GM20000 (cell line): ENCODE measurements around the gene IL3.
"Not testable (repeated sequence)": the region's sequence is repeated elsewhere in the genome, so short reads cannot be mapped to it uniquely, and the experiment has no call there.

Source experiments
- DNase-seq: peaks from one replicate; pipeline ENCODE4 v3.0.0; 2012; ENCODE audit warnings: low spot score
- CTCF ChIP-seq: IDR thresholded peaks from 2 replicates; pipeline ENCODE4 v1.5.1; 2012; ENCODE audit warnings: mild to moderate bottlenecking, control low read depth; ENCODE audit errors: extremely low read depth, missing control alignments

Gene IL3

GRCh38 chr5:132102944-132103331 is 42.5 kb downstream of the IL3 start:
- no peak for DNase-seq
- no peak for TF ChIP-seq CTCF

DNA sequence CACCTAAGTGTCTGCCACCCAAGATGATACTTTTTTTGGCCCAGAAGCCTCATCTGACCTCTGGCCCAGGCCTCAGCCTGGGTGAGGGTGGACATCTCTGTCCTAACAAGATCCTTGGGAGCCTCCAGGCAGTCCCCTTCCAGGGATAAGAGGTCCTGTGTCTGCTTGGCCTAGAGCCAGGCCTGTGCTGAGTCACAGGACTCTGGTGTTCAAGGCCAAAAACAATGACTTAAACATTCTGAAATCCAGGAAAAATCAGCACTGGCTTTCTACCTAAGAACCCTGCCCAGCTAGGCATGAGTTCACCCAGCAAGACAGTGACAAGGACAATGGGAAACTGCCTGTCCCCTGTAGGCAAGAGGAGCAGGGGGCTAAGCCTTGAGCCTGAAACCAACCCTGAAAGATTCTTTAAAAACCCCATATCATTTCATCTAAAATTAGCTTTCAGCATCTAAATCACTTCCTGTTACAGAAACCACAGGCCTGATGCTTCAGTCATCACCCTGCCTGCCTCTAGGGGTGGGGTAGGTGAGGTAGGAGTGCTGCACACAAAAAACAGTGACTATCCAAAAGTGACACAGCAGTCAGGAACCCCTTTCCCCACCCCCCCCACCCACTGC is 43.0 kb downstream of the IL3 start:
- peak; percentile 80 for DNase-seq
- TF ChIP-seq CTCF: no peak

- TF ChIP-seq CTCF: no peak
- no peak for DNase-seq
These were observed 43.5 kb downstream of the IL3 start for GRCh38 chr5:132103969-132104391.

DNA sequence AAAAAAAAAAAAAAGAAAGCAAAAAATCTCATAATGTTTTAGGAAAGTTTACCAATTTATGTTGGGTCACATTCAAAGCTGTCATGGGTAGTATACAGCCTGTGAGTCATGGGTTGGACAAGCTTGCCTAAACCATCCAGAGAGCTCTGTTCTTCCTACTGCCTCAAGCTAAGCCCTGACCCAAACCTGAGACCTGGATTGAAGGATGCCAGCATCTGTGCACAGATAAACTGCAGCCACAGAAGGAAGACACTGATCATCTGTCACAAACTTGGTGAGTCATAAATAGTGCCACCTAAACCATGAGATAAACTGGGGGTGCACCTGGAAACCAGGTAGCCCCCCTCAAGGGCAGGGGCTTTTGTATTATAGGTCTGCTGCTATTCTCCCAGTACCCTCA is 44.1 kb downstream of the IL3 start:
- DNase-seq: no peak
- TF ChIP-seq CTCF: no peak

DNA sequence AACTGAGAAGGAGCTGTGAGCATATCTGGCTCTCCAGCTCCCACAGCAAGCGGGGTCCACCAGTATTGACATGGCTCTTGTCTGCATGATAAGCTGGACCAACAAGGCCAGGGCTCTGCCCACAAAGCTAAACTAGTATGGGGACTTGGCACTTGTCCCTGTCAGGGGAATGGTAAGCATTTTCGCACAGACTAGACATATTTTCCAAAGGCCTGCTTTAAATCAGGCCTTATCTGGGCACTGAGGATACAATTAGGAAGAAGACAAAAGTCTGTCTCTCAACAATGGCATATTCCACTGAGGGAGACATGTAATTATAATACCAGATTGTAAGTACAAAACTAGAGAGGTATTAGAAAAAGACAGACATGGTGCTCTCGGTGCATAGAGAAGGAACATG is 45.2 kb downstream of the IL3 start:
- TF ChIP-seq CTCF: no peak
- no peak for DNase-seq

DNA sequence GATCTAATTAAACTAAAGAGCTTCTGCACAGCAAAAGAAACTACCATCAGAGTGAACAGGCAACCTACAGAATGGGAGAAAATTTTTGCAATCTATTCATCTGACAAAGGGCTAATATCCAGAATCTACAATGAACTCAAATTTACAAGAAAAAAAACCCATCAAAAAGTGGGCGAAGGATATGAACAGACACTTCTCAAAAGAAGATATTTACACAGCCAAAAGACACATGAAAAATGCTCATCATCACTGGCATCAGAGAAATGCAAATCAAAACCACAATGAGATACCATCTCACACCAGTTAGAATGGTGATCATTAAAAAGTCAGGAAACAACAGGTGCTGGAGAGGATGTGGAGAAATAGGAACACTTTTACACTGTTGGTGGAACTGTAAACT is 48.0 kb downstream of the IL3 start:
- DNase-seq: not testable (repeated sequence)

GRCh38 chr5:132108957-132109356 is 48.5 kb downstream of the IL3 start:
- not testable (repeated sequence) for DNase-seq

GRCh38 chr5:132109494-132110053 is 49.1 kb downstream of the IL3 start:
- TF ChIP-seq CTCF: no peak

More at GRCh38 chr5:132109494-132110053, 49.1 kb downstream of the IL3 start:
- DNase-seq: no peak
